ENCODE measurements around the gene MKNK2. TPM values are rescaled to one million over a fixed set of nuclear protein-coding genes. Genes with fewer than 3 reads are reported as not detected.

The MKNK2 gene
- total RNA-seq, 1 donor from 2014 or later: 127 TPM

GRCh38 chr19:2003874-2004273 lies 47.2 kb downstream of the MKNK2 start:
- H3K36me3 Mint-ChIP-seq (ENCODE audit: low read depth): peaks cover 8% of the 10 kb centered on the region
- no peak for DNase-seq (ENCODE audit: low spot score)
- H3K27ac Mint-ChIP-seq (ENCODE audit: unreplicated experiment): peak overlapping the region; percentile 66

GRCh38 chr19:1999856-2000515 lies 51.1 kb downstream of the MKNK2 start:
- H3K4me1 Mint-ChIP-seq (ENCODE audit: low read depth): no peaks in the 10 kb centered on the region
- H3K27ac Mint-ChIP-seq (ENCODE audit: unreplicated experiment): no peak overlapping the region
- H3K4me3 Mint-ChIP-seq (ENCODE audit: unreplicated experiment): no peak overlapping the region
- H3K9me3 Mint-ChIP-seq (ENCODE audit: low read depth): peaks cover 3% of the 10 kb centered on the region
- DNase-seq (ENCODE audit: low spot score): no peak
- H3K36me3 Mint-ChIP-seq (ENCODE audit: low read depth): peaks cover 18% of the 10 kb centered on the region
- no peaks in the 10 kb centered on the region for H3K27me3 Mint-ChIP-seq (ENCODE audit: low read depth)
- TF ChIP-seq CTCF (IDR thresholded peaks at IDR 0.05): no peak

More at GRCh38 chr19:2003874-2004273, 47.2 kb downstream of the MKNK2 start:
- H3K9me3 Mint-ChIP-seq (ENCODE audit: low read depth): no peaks in the 10 kb centered on the region
- H3K27me3 Mint-ChIP-seq (ENCODE audit: low read depth): no peaks in the 10 kb centered on the region
- H3K4me1 Mint-ChIP-seq (ENCODE audit: low read depth): peaks cover 9% of the 10 kb centered on the region
- no peak overlapping the region for H3K4me3 Mint-ChIP-seq (ENCODE audit: unreplicated experiment)
- no peak for TF ChIP-seq CTCF (IDR thresholded peaks at IDR 0.05)

- DNase-seq (ENCODE audit: low spot score): peak; percentile 89
Measured at GRCh38 chr19:1998712-1999708, 52.0 kb downstream of the MKNK2 start.

GRCh38 chr19:1997353-1998233 lies 53.5 kb downstream of the MKNK2 start:
- no peak for TF ChIP-seq CTCF (IDR thresholded peaks at IDR 0.05)
- DNase-seq (ENCODE audit: low spot score): no peak
- Mint-ChIP-seq H3K36me3 (ENCODE audit: low read depth) (peaks cover 23% of the 10 kb centered on the region), H3K4me1 (ENCODE audit: low read depth) (no peaks in the 10 kb centered on the region), H3K27me3 (ENCODE audit: low read depth) (no peaks in the 10 kb centered on the region), H3K9me3 (ENCODE audit: low read depth) (peaks cover 3% of the 10 kb centered on the region), H3K27ac (ENCODE audit: unreplicated experiment) (no peak overlapping the region), H3K4me3 (ENCODE audit: unreplicated experiment) (no peak overlapping the region)

More at GRCh38 chr19:1998712-1999708, 52.0 kb downstream of the MKNK2 start:
- no peaks in the 10 kb centered on the region for H3K27me3 Mint-ChIP-seq (ENCODE audit: low read depth)
- peaks cover 3% of the 10 kb centered on the region for H3K9me3 Mint-ChIP-seq (ENCODE audit: low read depth)
- TF ChIP-seq CTCF (IDR thresholded peaks at IDR 0.05): no peak
- peaks cover 20% of the 10 kb centered on the region for H3K36me3 Mint-ChIP-seq (ENCODE audit: low read depth)
- H3K27ac Mint-ChIP-seq (ENCODE audit: unreplicated experiment): no peak overlapping the region
- no peak overlapping the region for H3K4me3 Mint-ChIP-seq (ENCODE audit: unreplicated experiment)
- H3K4me1 Mint-ChIP-seq (ENCODE audit: low read depth): no peaks in the 10 kb centered on the region

Data from chondrocyte (in vitro differentiated cells).